Loucy (cell line): Measurements from ENCODE around the gene MN1.

Source experiments
- H2AFZ ChIP-seq: fragments of 200-600 bp; sonication (generic); 2 replicates; pipeline ENCODE4 v1.6.0; 2016; ENCODE audit warnings: antibody characterized with exemption, mild to moderate bottlenecking, low read length, moderate library complexity
- H3F3A ChIP-seq: fragments of 200-600 bp; 2 replicates; pipeline ENCODE4 v1.6.0; 2016; ENCODE audit warnings: antibody characterized with exemption, low read depth, mild to moderate bottlenecking
- H3K27me3 ChIP-seq: fragments of 200-600 bp; sonication (generic); 2 replicates; pipeline ENCODE4 v1.6.1; 2014; ENCODE audit warnings: low read length, mild to moderate bottlenecking; ENCODE audit not compliant: insufficient read depth, poor library complexity, severe bottlenecking
- H3K36me3 ChIP-seq: fragments of 200-600 bp; sonication (generic); 2 replicates; pipeline ENCODE4 v1.6.1; 2016; ENCODE audit warnings: low read length; ENCODE audit not compliant: insufficient read depth
- H3K4me1 ChIP-seq: fragments of 200-600 bp; sonication (generic); 2 replicates; pipeline ENCODE4 v1.5.1; 2014; ENCODE audit warnings: low read length, mild to moderate bottlenecking; ENCODE audit not compliant: insufficient read depth, poor library complexity, severe bottlenecking
- H3K4me2 ChIP-seq: fragments of 200-600 bp; sonication (generic); 2 replicates; pipeline ENCODE4 v1.6.0; 2014; ENCODE audit warnings: antibody characterized with exemption, low read length, low read depth, mild to moderate bottlenecking; ENCODE audit not compliant: poor library complexity, severe bottlenecking
- H3K4me3 ChIP-seq: fragments of 200-600 bp; sonication (generic); 2 replicates; pipeline ENCODE4 v1.5.1; 2014; ENCODE audit warnings: low read length, mild to moderate bottlenecking, mixed read lengths; ENCODE audit not compliant: poor library complexity, severe bottlenecking
- H3K79me2 ChIP-seq: fragments of 200-600 bp; sonication (generic); 2 replicates; pipeline ENCODE4 v1.6.1; 2014; ENCODE audit warnings: low read length; ENCODE audit not compliant: insufficient read depth
- H3K9ac ChIP-seq: fragments of 200-600 bp; sonication (generic); 2 replicates; pipeline ENCODE4 v1.6.0; 2014; ENCODE audit warnings: mild to moderate bottlenecking, low read depth, low read length, moderate library complexity; ENCODE audit not compliant: poor library complexity, severe bottlenecking
- H3K9me2 ChIP-seq: fragments of 200-600 bp; sonication (generic); replicated peaks from 2 replicates; pipeline ENCODE4 v1.6.1; 2016; ENCODE audit warnings: low read depth, low read length, mixed read lengths
- H3K9me3 ChIP-seq: fragments of 200-600 bp; sonication (generic); 2 replicates; pipeline ENCODE4 v1.6.1; 2014; ENCODE audit warnings: mild to moderate bottlenecking, antibody characterized with exemption, low read length, low read depth; ENCODE audit not compliant: insufficient read depth
- H4K20me1 ChIP-seq: fragments of 200-600 bp; sonication (generic); 2 replicates; pipeline ENCODE4 v1.6.0; 2014; ENCODE audit warnings: antibody characterized with exemption, low read length, mild to moderate bottlenecking; ENCODE audit not compliant: insufficient read depth, poor library complexity, severe bottlenecking
- CTCF ChIP-seq: fragments of 200-600 bp; sonication (generic); conservative IDR thresholded peaks from 2 replicates; pipeline ENCODE4 v1.5.1; 2014; ENCODE audit warnings: mild to moderate bottlenecking, antibody characterized with exemption, low read length
- EZH2phosphoT487 ChIP-seq: fragments of 200-600 bp; IDR thresholded peaks from 2 replicates; pipeline ENCODE4 v1.6.1; 2018; ENCODE audit warnings: antibody characterized with exemption, mild to moderate bottlenecking, moderate library complexity, borderline replicate concordance

Gene MN1

DNA sequence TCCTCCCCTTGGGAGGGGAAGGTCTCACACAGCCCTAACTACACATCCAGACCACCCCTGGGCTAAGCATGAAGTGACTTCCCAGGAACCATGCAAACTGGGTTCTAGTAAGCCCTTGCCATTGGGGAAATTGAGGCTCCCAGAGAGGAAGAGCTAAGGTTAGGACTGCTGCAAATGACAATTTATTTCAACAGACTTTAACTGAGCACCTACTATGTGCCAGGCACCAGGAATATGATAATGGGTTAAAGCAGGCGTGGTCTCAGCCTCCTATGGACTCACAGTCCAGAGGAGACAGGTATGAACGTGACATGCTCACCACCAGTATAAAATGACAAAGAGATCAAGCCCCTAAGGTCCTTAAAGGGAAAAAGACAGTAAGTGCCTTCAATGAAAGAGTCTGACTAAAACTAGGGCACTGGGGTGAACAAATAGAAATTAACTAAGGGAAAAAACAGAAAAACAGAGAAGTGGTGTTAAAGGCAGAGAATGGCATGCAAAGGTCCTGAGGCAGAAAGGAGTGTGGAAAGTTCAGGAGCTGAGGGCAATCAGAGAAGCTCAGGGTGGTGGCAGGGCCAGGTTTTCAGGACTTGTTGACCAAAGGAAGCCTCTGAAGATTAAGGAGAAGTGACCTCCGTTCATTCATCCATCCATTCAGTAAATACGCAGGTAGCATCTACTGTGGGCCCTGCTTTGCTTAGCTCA is 14.4 kb upstream of the MN1 start:
- H3K9ac ChIP-seq = no peak overlapping the region
- no peak overlapping the region for H2AFZ ChIP-seq
- H3K9me3 ChIP-seq = no peaks in the 10 kb centered on the region
- H3K4me3 ChIP-seq = no peak overlapping the region
- no peaks in the 10 kb centered on the region for H3K9me2 ChIP-seq
- H3K27me3 ChIP-seq = no peaks in the 10 kb centered on the region
- no peaks in the 10 kb centered on the region for H3F3A ChIP-seq
- no peaks in the 10 kb centered on the region for H4K20me1 ChIP-seq
- no peak overlapping the region for H3K4me2 ChIP-seq
- no peaks in the 10 kb centered on the region for H3K79me2 ChIP-seq
- TF ChIP-seq CTCF (no peak), EZH2phosphoT487 (no peak)
- H3K36me3 ChIP-seq = no peaks in the 10 kb centered on the region
- H3K4me1 ChIP-seq = no peaks in the 10 kb centered on the region

DNA sequence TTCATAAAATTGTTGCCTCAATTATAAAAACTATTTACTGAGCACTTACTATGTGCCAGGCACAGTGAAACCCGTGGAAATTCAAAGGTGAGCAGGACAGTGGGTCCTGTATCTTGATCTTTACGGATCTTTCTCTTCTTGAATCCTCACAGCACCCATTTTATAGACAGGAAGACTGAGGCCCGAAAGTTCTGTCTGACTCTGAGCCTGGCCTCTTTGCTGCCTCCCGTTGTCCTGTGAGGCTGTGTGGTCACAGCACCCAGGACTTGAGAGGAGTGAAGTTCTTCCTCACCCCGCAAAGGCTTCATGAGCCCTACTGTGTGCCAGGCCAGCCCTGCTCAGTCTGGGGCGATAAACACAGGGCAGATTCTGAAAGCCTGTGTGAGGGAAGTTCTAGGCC is 13.4 kb upstream of the MN1 start:
- Histone ChIP-seq H3K4me3 (no peak overlapping the region), H3F3A (no peaks in the 10 kb centered on the region), H3K27me3 (no peaks in the 10 kb centered on the region), H3K4me1 (no peaks in the 10 kb centered on the region), H3K79me2 (no peaks in the 10 kb centered on the region), H2AFZ (no peak overlapping the region), H3K9ac (no peak overlapping the region), H3K4me2 (no peak overlapping the region), H3K9me3 (no peaks in the 10 kb centered on the region), H4K20me1 (no peaks in the 10 kb centered on the region), H3K36me3 (no peaks in the 10 kb centered on the region), H3K9me2 (no peaks in the 10 kb centered on the region)
- no peak for TF ChIP-seq EZH2phosphoT487

DNA sequence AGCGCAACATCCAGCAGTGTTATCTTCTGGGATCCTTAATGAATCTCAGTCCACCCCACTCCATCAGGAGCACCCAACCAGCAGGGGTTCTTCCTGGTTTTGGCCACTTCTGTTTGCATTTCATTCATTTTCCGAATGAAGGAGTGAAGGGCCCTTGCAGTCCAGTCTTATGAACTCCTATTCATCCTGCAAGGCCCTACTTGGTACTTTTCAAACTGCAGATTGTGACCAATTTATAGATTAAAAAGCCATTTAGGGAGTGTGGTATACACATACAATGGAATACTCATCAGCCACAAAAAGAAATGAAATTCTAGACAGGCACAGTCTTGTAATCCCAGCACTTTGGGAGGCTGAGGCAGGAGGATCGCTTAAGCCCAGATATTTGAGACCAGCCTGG is 10.2 kb upstream of the MN1 start:
- H3K27me3 ChIP-seq = no peaks in the 10 kb centered on the region
- H3K79me2 ChIP-seq = no peaks in the 10 kb centered on the region
- no peak overlapping the region for H2AFZ ChIP-seq
- no peak for TF ChIP-seq CTCF
- TF ChIP-seq EZH2phosphoT487 = no peak
- H3K36me3 ChIP-seq = no peaks in the 10 kb centered on the region
- H3K9me2 ChIP-seq = no peaks in the 10 kb centered on the region
- no peaks in the 10 kb centered on the region for H3K9me3 ChIP-seq
- no peaks in the 10 kb centered on the region for H3F3A ChIP-seq
- H3K4me3 ChIP-seq = no peak overlapping the region
- H4K20me1 ChIP-seq = no peaks in the 10 kb centered on the region
- H3K4me1 ChIP-seq = no peaks in the 10 kb centered on the region
- H3K4me2 ChIP-seq = no peak overlapping the region
- no peak overlapping the region for H3K9ac ChIP-seq

- Histone ChIP-seq H3K4me1 (no peaks in the 10 kb centered on the region), H3K27me3 (no peaks in the 10 kb centered on the region), H3K9ac (no peak overlapping the region), H3K79me2 (no peaks in the 10 kb centered on the region), H4K20me1 (no peaks in the 10 kb centered on the region), H3K36me3 (no peaks in the 10 kb centered on the region), H2AFZ (no peak overlapping the region), H3K4me3 (no peak overlapping the region), H3F3A (no peaks in the 10 kb centered on the region), H3K4me2 (no peak overlapping the region), H3K9me2 (no peaks in the 10 kb centered on the region), H3K9me3 (no peaks in the 10 kb centered on the region)
- TF ChIP-seq CTCF = no peak
These were observed 9.1 kb upstream of the MN1 start for GRCh38 chr22:27810609-27811151.
